Measurements from ENCODE around the gene ZNF410. TPM values are rescaled to one million over a fixed set of nuclear protein-coding genes. Genes with fewer than 3 reads are reported as not detected.

Gene ZNF410
- total RNA-seq, 6 donors from 2014 or later: 23.4 to 80.7 (median 42.5) TPM

DNA sequence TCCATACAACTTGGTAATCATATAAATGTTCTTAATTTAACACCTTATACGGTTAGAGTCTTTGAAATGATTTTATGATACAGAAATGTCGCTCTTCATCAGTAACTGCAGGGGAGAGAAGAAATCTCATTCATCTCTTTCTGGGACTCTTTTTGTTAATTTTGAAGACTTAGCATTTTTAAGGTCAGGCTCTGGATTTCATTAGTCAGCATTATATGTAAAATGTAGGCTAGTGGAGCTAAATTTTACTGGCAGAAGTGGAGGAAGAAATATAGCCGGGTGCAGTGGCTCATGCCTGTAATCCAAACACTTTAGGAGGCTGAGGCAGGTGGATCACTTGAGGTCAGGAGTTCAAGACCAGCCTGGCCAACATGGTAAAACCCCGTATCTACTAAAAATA is 39.7 kb upstream of the ZNF410 start:
- ATAC-seq (ENCODE audit: low FRiP score in 2 of 2) (no peak), DNase-seq (no peak)
- H3K36me3 ChIP-seq: no peaks in the 10 kb centered on the region
- H3K4me3 ChIP-seq: no peak overlapping the region
- no peaks in the 10 kb centered on the region for H3K27me3 ChIP-seq
- no peak overlapping the region for H3K27ac ChIP-seq
- no peaks in the 10 kb centered on the region for H3K9me3 ChIP-seq
- peaks cover 5 to 8% (median 7%) of the 10 kb centered on the region in 4 donors for H3K4me1 ChIP-seq
- 82 to 85% methylated on average over 4 of the region's 4 CpGs for WGBS, 2 donors
- TF ChIP-seq EP300 (IDR thresholded peaks at IDR 0.05): no peak
- TF ChIP-seq, protein P1, sequence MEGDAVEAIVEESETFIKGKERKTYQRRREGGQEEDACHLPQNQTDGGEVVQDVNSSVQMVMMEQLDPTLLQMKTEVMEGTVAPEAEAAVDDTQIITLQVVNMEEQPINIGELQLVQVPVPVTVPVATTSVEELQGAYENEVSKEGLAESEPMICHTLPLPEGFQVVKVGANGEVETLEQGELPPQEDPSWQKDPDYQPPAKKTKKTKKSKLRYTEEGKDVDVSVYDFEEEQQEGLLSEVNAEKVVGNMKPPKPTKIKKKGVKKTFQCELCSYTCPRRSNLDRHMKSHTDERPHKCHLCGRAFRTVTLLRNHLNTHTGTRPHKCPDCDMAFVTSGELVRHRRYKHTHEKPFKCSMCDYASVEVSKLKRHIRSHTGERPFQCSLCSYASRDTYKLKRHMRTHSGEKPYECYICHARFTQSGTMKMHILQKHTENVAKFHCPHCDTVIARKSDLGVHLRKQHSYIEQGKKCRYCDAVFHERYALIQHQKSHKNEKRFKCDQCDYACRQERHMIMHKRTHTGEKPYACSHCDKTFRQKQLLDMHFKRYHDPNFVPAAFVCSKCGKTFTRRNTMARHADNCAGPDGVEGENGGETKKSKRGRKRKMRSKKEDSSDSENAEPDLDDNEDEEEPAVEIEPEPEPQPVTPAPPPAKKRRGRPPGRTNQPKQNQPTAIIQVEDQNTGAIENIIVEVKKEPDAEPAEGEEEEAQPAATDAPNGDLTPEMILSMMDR (IDR thresholded peaks at IDR 0.05): no peak

DNA sequence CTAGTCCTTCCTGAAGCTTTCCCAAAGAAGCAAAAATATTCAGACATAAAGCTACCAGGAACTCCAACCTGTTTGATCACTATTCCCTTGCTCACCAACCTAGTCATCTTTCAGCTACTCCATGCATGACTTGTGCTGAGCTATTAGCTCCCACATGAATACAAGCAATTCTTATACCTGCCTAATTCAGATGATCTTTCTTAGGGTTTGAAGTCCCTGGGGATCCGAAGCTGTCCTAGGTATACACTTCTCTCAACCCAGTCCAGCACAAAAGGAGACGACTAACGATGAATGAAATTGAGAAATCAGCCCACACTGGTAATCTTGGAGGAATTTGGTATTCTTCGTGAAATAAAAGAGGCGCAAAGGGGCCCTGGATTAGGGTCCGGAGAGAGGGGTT is 35.7 kb upstream of the ZNF410 start:
- Histone ChIP-seq H3K27ac (peak overlapping the region; percentile 84 to 94 (median 92)), H3K27me3 (no peaks in the 10 kb centered on the region), H3K4me1 (peaks cover 7 to 21% (median 8%) of the 10 kb centered on the region in 4 donors), H3K36me3 (no peaks in the 10 kb centered on the region), H3K4me3 (peak overlapping the region in 3 of 4 donors; percentile 51 to 61 (median 56)), H3K9me3 (no peaks in the 10 kb centered on the region)
- DNase-seq: no peak
- TF ChIP-seq POLR2A (IDR thresholded peaks at IDR 0.05) (no peak), EP300 (IDR thresholded peaks at IDR 0.05) (no peak), POLR2AphosphoS5 (IDR thresholded peaks at IDR 0.05) (no peak)
- TF ChIP-seq, protein P1 (IDR thresholded peaks at IDR 0.05): no peak
- no peak for ATAC-seq (ENCODE audit: low FRiP score in 2 of 2)
- 54% methylated on average over 6 of the region's 6 CpGs for WGBS, 2 donors

DNA sequence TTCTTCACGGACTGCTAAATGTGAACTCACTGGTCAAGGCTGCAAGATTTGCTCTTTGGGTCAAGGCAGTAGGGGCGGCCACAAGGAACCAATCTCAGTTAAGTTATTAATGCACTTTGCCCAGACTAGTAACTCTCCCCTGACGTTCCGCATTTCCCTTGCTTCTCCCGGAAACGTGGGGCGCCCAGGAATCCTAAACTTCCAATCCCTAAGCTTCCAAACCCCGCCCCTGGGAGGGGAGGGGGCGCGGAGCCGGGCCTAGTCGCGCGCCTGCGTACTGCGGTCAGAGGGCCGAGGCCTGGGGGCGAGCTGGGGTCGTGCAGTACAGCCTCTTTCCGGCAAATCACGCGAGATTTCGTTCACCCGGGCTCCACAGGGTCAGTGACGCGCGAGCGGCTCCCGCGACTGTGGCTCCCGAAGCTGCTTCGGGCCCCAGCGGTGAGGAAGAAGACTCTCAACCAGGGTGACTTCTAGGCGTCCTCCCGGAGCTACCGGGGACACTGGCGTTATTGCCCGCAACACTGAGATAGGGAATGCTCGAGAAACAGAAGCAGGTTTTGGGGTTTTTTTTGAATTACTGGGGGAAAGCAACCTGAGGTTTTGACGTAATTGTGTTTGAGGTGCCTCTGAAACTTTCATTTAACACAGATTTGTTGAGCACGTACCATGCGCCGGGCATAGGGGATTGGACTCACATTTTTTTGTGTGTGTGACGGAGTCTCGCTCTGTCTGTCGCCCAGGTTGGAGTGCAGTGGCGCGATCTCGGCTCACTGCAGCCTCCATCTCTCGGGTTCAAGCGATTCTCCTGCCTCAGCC is 34.9 kb upstream of the ZNF410 start, which contains the start of gene PTGR2:
TSS of gene PTGR2 (plus strand) at position 265 of the 816 bp plus-strand sequence. CDS start 7,032 bp downstream, outside the sequence.
- H3K27me3 ChIP-seq: no peaks in the 10 kb centered on the region
- TF ChIP-seq, protein P1 (IDR thresholded peaks at IDR 0.05): peak in 5 of 6 experiments; percentile 6 to 77 (median 48)
- peak in 3 of 4 donors; percentile 71 to 91 (median 88) for TF ChIP-seq POLR2A (IDR thresholded peaks at IDR 0.05)
- TF ChIP-seq POLR2AphosphoS5 (IDR thresholded peaks at IDR 0.05): peak; percentile 75 to 92
- TF ChIP-seq EP300 (IDR thresholded peaks at IDR 0.05): peak in 1 of 4 donors; percentile 52
- peak; percentile 98 to 99 for ATAC-seq (ENCODE audit: low FRiP score in 2 of 2)

DNA sequence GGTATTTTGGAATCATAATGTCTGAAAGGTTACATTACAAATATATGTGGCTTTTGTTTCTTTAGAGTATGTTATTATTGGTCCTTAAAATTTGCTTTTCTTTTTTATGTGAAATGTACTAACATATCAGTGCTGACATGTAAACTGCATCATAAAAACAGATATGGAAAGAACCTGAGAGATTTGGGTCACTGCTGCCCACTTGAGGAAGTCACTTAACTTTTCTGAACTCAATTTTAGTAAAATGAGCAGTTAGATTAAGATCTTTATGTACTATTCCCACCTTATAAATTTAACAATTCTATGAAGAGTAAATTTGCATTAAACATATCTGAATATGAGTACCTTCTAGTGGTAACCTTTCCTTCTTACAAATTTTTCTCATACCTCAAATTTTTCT is 27.5 kb upstream of the ZNF410 start:
- ATAC-seq (ENCODE audit: low FRiP score in 2 of 2): no peak
- TF ChIP-seq, protein P1 (IDR thresholded peaks at IDR 0.05): no peak
- TF ChIP-seq EP300 (IDR thresholded peaks at IDR 0.05) (no peak), POLR2A (IDR thresholded peaks at IDR 0.05) (no peak), POLR2AphosphoS5 (IDR thresholded peaks at IDR 0.05) (no peak)
- H3K9me3 ChIP-seq: no peaks in the 10 kb centered on the region
- no peak overlapping the region for H3K4me3 ChIP-seq
- H3K4me1 ChIP-seq: no peaks in the 10 kb centered on the region
- peaks cover 0 to 8% (median 4%) of the 10 kb centered on the region in 4 donors for H3K36me3 ChIP-seq
- no peaks in the 10 kb centered on the region for H3K27me3 ChIP-seq
- DNase-seq: no peak
- no peak overlapping the region for H3K27ac ChIP-seq

More for the DNA sequence above, 34.9 kb upstream of the ZNF410 start, which contains the start of gene PTGR2:
- Histone ChIP-seq H3K9me3 (no peaks in the 10 kb centered on the region), H3K36me3 (no peaks in the 10 kb centered on the region), H3K4me1 (peaks cover 7 to 21% (median 8%) of the 10 kb centered on the region in 4 donors), H3K4me3 (peak within 1 kb of the TSS; percentile 29 to 61 (median 54)), H3K27ac (peak within 1 kb of the TSS; percentile 84 to 94 (median 92))
- peak; percentile 96 to 97 for DNase-seq
- WGBS, 2 donors: 2 to 4% methylated on average over 39 to 48 of the region's 51 CpGs
